ENCODE results near the gene CYP4F3. TPM values are rescaled to one million over a fixed set of nuclear protein-coding genes. Genes with fewer than 3 reads are reported as not detected.

The CYP4F3 gene
- total RNA-seq, 2 experiments from 2014 or later: not detected

DNA sequence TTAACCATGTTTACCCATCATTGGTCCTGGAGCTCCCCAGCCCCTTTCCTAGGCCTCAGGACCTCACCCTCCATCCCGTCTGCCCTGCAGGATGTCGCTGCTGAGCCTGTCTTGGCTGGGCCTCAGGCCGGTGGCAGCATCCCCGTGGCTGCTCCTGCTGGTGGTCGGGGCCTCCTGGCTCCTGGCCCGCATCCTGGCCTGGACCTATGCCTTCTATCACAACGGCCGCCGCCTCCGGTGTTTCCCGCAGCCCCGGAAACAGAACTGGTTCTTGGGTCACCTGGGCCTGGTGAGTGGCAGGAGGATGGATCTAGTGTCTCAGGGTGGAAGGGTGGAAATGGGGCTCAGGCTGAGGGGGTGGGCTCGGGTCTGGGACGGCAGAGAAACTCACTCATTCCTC is 25.2 kb upstream of the CYP4F3 start:
- no peak overlapping the region for H3K4me2 ChIP-seq (ENCODE audit: low read length)
- H3K4me1 ChIP-seq (ENCODE audit: insufficient read depth, low read length, poor library complexity, severe bottlenecking): no peaks in the 10 kb centered on the region
- H4K20me1 ChIP-seq (ENCODE audit: insufficient read depth, low read length): no peaks in the 10 kb centered on the region
- POLR2A ChIA-PET: no interaction called here
- H3K4me3 ChIP-seq (ENCODE audit: low read depth, low read length, poor library complexity, severe bottlenecking): no peak overlapping the region
- CTCF ChIA-PET (ENCODE audit: unreplicated experiment): no interaction called here
- H3K27ac ChIP-seq (ENCODE audit: low read depth, low read length, poor library complexity, severe bottlenecking): no peak overlapping the region
- no peaks in the 10 kb centered on the region for H3K79me2 ChIP-seq (ENCODE audit: insufficient read depth, low read depth, low read length)
- H3K36me3 ChIP-seq (ENCODE audit: insufficient read depth, low read length): no peaks in the 10 kb centered on the region
- H3K9me2 ChIP-seq (ENCODE audit: insufficient read depth, low read length): no peaks in the 10 kb centered on the region
- no peak overlapping the region for H2AFZ ChIP-seq (ENCODE audit: low read length)
- no peak for DNase-seq (ENCODE audit: low spot score)
- no TSS peak for BruUV-seq (replicated peaks)
- no peaks in the 10 kb centered on the region for H3K9me3 ChIP-seq (ENCODE audit: low read length)
- TF ChIP-seq, protein P1, sequence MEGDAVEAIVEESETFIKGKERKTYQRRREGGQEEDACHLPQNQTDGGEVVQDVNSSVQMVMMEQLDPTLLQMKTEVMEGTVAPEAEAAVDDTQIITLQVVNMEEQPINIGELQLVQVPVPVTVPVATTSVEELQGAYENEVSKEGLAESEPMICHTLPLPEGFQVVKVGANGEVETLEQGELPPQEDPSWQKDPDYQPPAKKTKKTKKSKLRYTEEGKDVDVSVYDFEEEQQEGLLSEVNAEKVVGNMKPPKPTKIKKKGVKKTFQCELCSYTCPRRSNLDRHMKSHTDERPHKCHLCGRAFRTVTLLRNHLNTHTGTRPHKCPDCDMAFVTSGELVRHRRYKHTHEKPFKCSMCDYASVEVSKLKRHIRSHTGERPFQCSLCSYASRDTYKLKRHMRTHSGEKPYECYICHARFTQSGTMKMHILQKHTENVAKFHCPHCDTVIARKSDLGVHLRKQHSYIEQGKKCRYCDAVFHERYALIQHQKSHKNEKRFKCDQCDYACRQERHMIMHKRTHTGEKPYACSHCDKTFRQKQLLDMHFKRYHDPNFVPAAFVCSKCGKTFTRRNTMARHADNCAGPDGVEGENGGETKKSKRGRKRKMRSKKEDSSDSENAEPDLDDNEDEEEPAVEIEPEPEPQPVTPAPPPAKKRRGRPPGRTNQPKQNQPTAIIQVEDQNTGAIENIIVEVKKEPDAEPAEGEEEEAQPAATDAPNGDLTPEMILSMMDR (conservative IDR thresholded peaks at IDR 0.05; ENCODE audit: low read length): no peak
- no peak for TF ChIP-seq EZH2phosphoT487 (IDR thresholded peaks at IDR 0.05; ENCODE audit: borderline replicate concordance, low read depth, low read length)
- intact Hi-C loops (cut with micrococcal nuclease; ENCODE audit: unreplicated experiment): no loop called here

DNA sequence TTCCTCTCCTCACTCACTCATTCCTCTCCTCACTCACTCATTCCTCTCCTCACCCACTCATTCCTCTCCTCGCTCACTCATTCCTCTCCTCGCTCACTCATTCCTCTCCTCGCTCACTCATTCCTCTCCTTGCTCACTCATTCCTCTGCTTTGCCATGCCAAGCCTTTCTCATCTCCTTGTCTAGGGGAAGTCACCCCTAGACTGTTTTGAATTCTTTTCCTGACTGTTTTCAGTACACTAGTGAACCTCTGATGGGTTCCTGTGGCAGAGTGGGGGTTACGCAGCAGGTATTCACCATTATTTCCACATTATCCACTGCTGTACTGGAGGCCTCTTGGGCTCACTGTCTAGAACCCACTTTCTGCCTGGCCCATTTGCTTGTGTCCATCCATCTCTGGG is 24.5 kb upstream of the CYP4F3 start:
- no peaks in the 10 kb centered on the region for H3K9me3 ChIP-seq (ENCODE audit: low read length)
- ChIA-PET POLR2A (no interaction called here), CTCF (ENCODE audit: unreplicated experiment) (no interaction called here)
- no peaks in the 10 kb centered on the region for H3K4me1 ChIP-seq (ENCODE audit: insufficient read depth, low read length, poor library complexity, severe bottlenecking)
- DNase-seq (ENCODE audit: low spot score): no peak
- H4K20me1 ChIP-seq (ENCODE audit: insufficient read depth, low read length): no peaks in the 10 kb centered on the region
- no peak overlapping the region for H3K4me3 ChIP-seq (ENCODE audit: low read depth, low read length, poor library complexity, severe bottlenecking)
- intact Hi-C loops (cut with micrococcal nuclease; ENCODE audit: unreplicated experiment): no loop called here
- H3K79me2 ChIP-seq (ENCODE audit: insufficient read depth, low read depth, low read length): no peaks in the 10 kb centered on the region
- no peaks in the 10 kb centered on the region for H3K36me3 ChIP-seq (ENCODE audit: insufficient read depth, low read length)
- no peak overlapping the region for H3K27ac ChIP-seq (ENCODE audit: low read depth, low read length, poor library complexity, severe bottlenecking)
- BruUV-seq (replicated peaks): no TSS peak
- TF ChIP-seq EZH2phosphoT487 (IDR thresholded peaks at IDR 0.05; ENCODE audit: borderline replicate concordance, low read depth, low read length): no peak
- TF ChIP-seq, protein P1 (conservative IDR thresholded peaks at IDR 0.05; ENCODE audit: low read length): no peak
- H2AFZ ChIP-seq (ENCODE audit: low read length): no peak overlapping the region
- no peak overlapping the region for H3K4me2 ChIP-seq (ENCODE audit: low read length)
- no peaks in the 10 kb centered on the region for H3K9me2 ChIP-seq (ENCODE audit: insufficient read depth, low read length)

DNA sequence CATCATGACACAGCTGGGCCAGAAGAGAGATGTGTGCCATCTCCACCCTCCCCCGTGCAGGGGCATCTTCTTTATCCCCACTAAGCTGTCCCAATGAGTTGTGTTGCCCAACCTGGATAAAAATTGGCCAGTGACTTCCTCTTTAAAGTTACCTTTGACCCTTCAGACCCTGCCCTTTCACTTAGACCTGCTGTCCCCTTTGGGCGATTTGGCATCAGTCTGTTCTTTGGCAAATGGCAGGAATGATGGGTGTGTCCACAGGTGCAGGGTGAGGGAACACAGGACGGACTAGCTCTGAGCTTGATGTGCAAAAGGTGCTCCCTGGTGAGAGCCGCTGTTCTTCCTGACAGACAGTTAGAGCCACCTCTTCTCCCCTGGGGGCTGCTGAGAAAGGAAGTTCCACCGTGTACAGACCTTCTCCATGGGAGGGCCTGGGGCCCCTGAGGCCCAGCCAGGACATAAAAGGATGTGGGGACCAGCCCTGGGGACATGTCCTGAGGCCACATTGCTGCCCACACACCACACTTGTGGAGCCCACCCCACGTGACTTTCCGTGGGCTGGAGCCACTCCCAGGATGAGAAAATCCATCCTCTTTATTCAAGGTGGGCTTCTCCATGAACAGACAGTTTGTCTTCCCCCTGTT is 23.9 kb upstream of the CYP4F3 start:
- H3K4me2 ChIP-seq (ENCODE audit: low read length): no peak overlapping the region

More for the DNA sequence above, 23.9 kb upstream of the CYP4F3 start:
- Histone ChIP-seq H2AFZ (ENCODE audit: low read length) (no peak overlapping the region), H3K36me3 (ENCODE audit: insufficient read depth, low read length) (no peaks in the 10 kb centered on the region), H3K4me3 (ENCODE audit: low read depth, low read length, poor library complexity, severe bottlenecking) (no peak overlapping the region), H3K9me3 (ENCODE audit: low read length) (no peaks in the 10 kb centered on the region), H3K4me1 (ENCODE audit: insufficient read depth, low read length, poor library complexity, severe bottlenecking) (no peaks in the 10 kb centered on the region), H3K9me2 (ENCODE audit: insufficient read depth, low read length) (no peaks in the 10 kb centered on the region), H4K20me1 (ENCODE audit: insufficient read depth, low read length) (no peaks in the 10 kb centered on the region), H3K79me2 (ENCODE audit: insufficient read depth, low read depth, low read length) (no peaks in the 10 kb centered on the region), H3K27ac (ENCODE audit: low read depth, low read length, poor library complexity, severe bottlenecking) (no peak overlapping the region)
- BruUV-seq (replicated peaks): no TSS peak
- no peak for DNase-seq (ENCODE audit: low spot score)
- ChIA-PET POLR2A (no interaction called here), CTCF (ENCODE audit: unreplicated experiment) (no interaction called here)
- TF ChIP-seq EZH2phosphoT487 (IDR thresholded peaks at IDR 0.05; ENCODE audit: borderline replicate concordance, low read depth, low read length): no peak
- TF ChIP-seq, protein P1 (conservative IDR thresholded peaks at IDR 0.05; ENCODE audit: low read length): no peak
- intact Hi-C loops (cut with micrococcal nuclease; ENCODE audit: unreplicated experiment): no loop called here

Measured in OCI-LY7 (cell line).